ENCODE data around the gene BTBD6.
"Not testable (repeated sequence)": the region's sequence is repeated elsewhere in the genome, so short reads cannot be mapped to it uniquely, and the experiment has no call there.

The BTBD6 gene

GRCh38 chr14:105268736-105269354, 20.5 kb downstream of the BTBD6 start:
- no peak for DNase-seq (ENCODE audit: low read depth in 1 of 2, low spot score in 1 of 2)

- no peak for DNase-seq (ENCODE audit: low read depth in 1 of 2, low spot score in 1 of 2)
Measured at GRCh38 chr14:105269405-105269804, 21.1 kb downstream of the BTBD6 start.

GRCh38 chr14:105271224-105271890, 23.0 kb downstream of the BTBD6 start:
- no peak for DNase-seq (ENCODE audit: low read depth in 1 of 2, low spot score in 1 of 2)

- DNase-seq (ENCODE audit: low read depth in 1 of 2, low spot score in 1 of 2) = no peak
Measured at GRCh38 chr14:105272623-105273022, 24.3 kb downstream of the BTBD6 start.

GRCh38 chr14:105273062-105273461, 24.7 kb downstream of the BTBD6 start:
- no peak for DNase-seq (ENCODE audit: low read depth in 1 of 2, low spot score in 1 of 2)

- DNase-seq (ENCODE audit: low read depth in 1 of 2, low spot score in 1 of 2) = no peak
Measured at GRCh38 chr14:105274637-105275036, 26.3 kb downstream of the BTBD6 start.

- no peak for DNase-seq (ENCODE audit: low read depth in 1 of 2, low spot score in 1 of 2)
Measured at GRCh38 chr14:105275267-105275946, 27.1 kb downstream of the BTBD6 start.

- DNase-seq (ENCODE audit: low read depth in 1 of 2, low spot score in 1 of 2) = not testable (repeated sequence)
Measured at GRCh38 chr14:105277448-105277847, 29.1 kb downstream of the BTBD6 start.

- DNase-seq (ENCODE audit: low read depth in 1 of 2, low spot score in 1 of 2) = no peak
Measured at GRCh38 chr14:105279642-105280361, 31.5 kb downstream of the BTBD6 start.

- no peak for DNase-seq (ENCODE audit: low read depth in 1 of 2, low spot score in 1 of 2)
Measured at GRCh38 chr14:105280525-105280924, 32.2 kb downstream of the BTBD6 start.

GRCh38 chr14:105281371-105282097, 33.2 kb downstream of the BTBD6 start:
- DNase-seq (ENCODE audit: low read depth in 1 of 2, low spot score in 1 of 2) = no peak

- DNase-seq (ENCODE audit: low read depth in 1 of 2, low spot score in 1 of 2) = no peak
Measured at GRCh38 chr14:105282098-105282725, 33.9 kb downstream of the BTBD6 start.

- DNase-seq (ENCODE audit: low read depth in 1 of 2, low spot score in 1 of 2) = no peak
Measured at GRCh38 chr14:105283028-105283427, 34.7 kb downstream of the BTBD6 start.

GRCh38 chr14:105283899-105284298, 35.6 kb downstream of the BTBD6 start:
- no peak for DNase-seq (ENCODE audit: low read depth in 1 of 2, low spot score in 1 of 2)

- no peak for DNase-seq (ENCODE audit: low read depth in 1 of 2, low spot score in 1 of 2)
Measured at GRCh38 chr14:105285174-105285573, 36.8 kb downstream of the BTBD6 start.

GRCh38 chr14:105286759-105287144, 38.4 kb downstream of the BTBD6 start:
- no peak for DNase-seq (ENCODE audit: low read depth in 1 of 2, low spot score in 1 of 2)

- DNase-seq (ENCODE audit: low read depth in 1 of 2, low spot score in 1 of 2) = no peak
Measured at GRCh38 chr14:105287249-105288102, 39.1 kb downstream of the BTBD6 start.

GRCh38 chr14:105288936-105289335, 40.6 kb downstream of the BTBD6 start:
- DNase-seq (ENCODE audit: low read depth in 1 of 2, low spot score in 1 of 2) = not testable (repeated sequence)

GRCh38 chr14:105290621-105291346, 42.5 kb downstream of the BTBD6 start:
- DNase-seq (ENCODE audit: low read depth in 1 of 2, low spot score in 1 of 2) = no peak
